Testis (tissue), 2 donors: ENCODE results near the gene RGS6.

Experiments
- POLR2A ChIP-seq: fragments of 450-650 bp; IDR thresholded peaks from one replicate; pipeline ENCODE4 v1.6.1; 2017; ENCODE audit warnings: antibody characterized with exemption, mild to moderate bottlenecking, moderate library complexity
- TF ChIP-seq, protein P1 (sequence below), 3 experiments: fragments of 450-650 bp in 2 of 3; fragments of 200-600 bp in 1 of 3; sonication (generic) in 1 of 3; IDR thresholded peaks; one replicate each; pipeline ENCODE4 v1.5.1; 2016 to 2019; ENCODE audit warnings: antibody characterized with exemption in 3 of 3, mild to moderate bottlenecking in 2 of 3, moderate library complexity in 1 of 3

GRCh38 chr14:72070458-72070857 is 138.2 kb downstream of the RGS6 start:
- no peak for TF ChIP-seq POLR2A
- TF ChIP-seq, protein P1, sequence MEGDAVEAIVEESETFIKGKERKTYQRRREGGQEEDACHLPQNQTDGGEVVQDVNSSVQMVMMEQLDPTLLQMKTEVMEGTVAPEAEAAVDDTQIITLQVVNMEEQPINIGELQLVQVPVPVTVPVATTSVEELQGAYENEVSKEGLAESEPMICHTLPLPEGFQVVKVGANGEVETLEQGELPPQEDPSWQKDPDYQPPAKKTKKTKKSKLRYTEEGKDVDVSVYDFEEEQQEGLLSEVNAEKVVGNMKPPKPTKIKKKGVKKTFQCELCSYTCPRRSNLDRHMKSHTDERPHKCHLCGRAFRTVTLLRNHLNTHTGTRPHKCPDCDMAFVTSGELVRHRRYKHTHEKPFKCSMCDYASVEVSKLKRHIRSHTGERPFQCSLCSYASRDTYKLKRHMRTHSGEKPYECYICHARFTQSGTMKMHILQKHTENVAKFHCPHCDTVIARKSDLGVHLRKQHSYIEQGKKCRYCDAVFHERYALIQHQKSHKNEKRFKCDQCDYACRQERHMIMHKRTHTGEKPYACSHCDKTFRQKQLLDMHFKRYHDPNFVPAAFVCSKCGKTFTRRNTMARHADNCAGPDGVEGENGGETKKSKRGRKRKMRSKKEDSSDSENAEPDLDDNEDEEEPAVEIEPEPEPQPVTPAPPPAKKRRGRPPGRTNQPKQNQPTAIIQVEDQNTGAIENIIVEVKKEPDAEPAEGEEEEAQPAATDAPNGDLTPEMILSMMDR (IDR thresholded peaks at IDR 0.05), result no peak
